Glomerular endothelial cell (primary cell): ENCODE results near the gene CNGA2. TPM values are rescaled to one million over a fixed set of nuclear protein-coding genes. Genes with fewer than 3 reads are reported as not detected.

Experiments
- DNase-seq: peaks from one replicate; pipeline ENCODE4 v3.0.0-alpha.2; 2011; ENCODE audit warnings: low read depth, low spot score; ENCODE audit errors: extremely low read depth
- total RNA-seq: library from RNA; depleted of rRNA; stranded (reverse); fragments of >200 nt; gene quantifications from 2 replicates; pipeline ENCODE4 v1.2.3, GENCODE V29; 2015

CNGA2 gene
- total RNA-seq, 1 donor from 2014 or later: not detected

- DNase-seq: no peak
Measured at GRCh38 chrX:151746502-151746901, 12.0 kb downstream of the CNGA2 start.

- no peak for DNase-seq
Measured at GRCh38 chrX:151750511-151750910, 16.0 kb downstream of the CNGA2 start.

- DNase-seq: no peak
Measured at GRCh38 chrX:151752847-151753246, 18.3 kb downstream of the CNGA2 start.

GRCh38 chrX:151753313-151754046 is 18.9 kb downstream of the CNGA2 start:
- no peak for DNase-seq

GRCh38 chrX:151754047-151754429 is 19.5 kb downstream of the CNGA2 start:
- DNase-seq: no peak

GRCh38 chrX:151754641-151755215 is 20.2 kb downstream of the CNGA2 start:
- DNase-seq: no peak

GRCh38 chrX:151759041-151759708 is 24.6 kb downstream of the CNGA2 start:
- no peak for DNase-seq

- DNase-seq: no peak
Measured at GRCh38 chrX:151762802-151763201, 28.3 kb downstream of the CNGA2 start.

- DNase-seq: no peak
Measured at GRCh38 chrX:151763711-151764110, 29.2 kb downstream of the CNGA2 start.

GRCh38 chrX:151765026-151765425 is 30.5 kb downstream of the CNGA2 start:
- no peak for DNase-seq

GRCh38 chrX:151771726-151772125 is 37.2 kb downstream of the CNGA2 start:
- no peak for DNase-seq

- DNase-seq: no peak
Measured at GRCh38 chrX:151773434-151773833, 38.9 kb downstream of the CNGA2 start.

GRCh38 chrX:151774421-151774820 is 39.9 kb downstream of the CNGA2 start:
- no peak for DNase-seq

GRCh38 chrX:151776181-151776731 is 41.7 kb downstream of the CNGA2 start:
- DNase-seq: no peak

- DNase-seq: no peak
Measured at GRCh38 chrX:151776936-151777335, 42.4 kb downstream of the CNGA2 start.

- no peak for DNase-seq
Measured at GRCh38 chrX:151779258-151779657, 44.7 kb downstream of the CNGA2 start.

- no peak for DNase-seq
Measured at GRCh38 chrX:151780621-151781020, 46.1 kb downstream of the CNGA2 start.

- DNase-seq: no peak
Measured at GRCh38 chrX:151789179-151789800, 54.7 kb downstream of the CNGA2 start.

GRCh38 chrX:151790481-151791160 is 56.1 kb downstream of the CNGA2 start:
- DNase-seq: no peak

GRCh38 chrX:151791961-151792360 is 57.4 kb downstream of the CNGA2 start:
- DNase-seq: no peak

GRCh38 chrX:151792505-151792904 is 58.0 kb downstream of the CNGA2 start:
- no peak for DNase-seq
